Stomach (tissue), 9 donors: Measurements from ENCODE around the gene MAP4K1. TPM values are rescaled to one million over a fixed set of nuclear protein-coding genes. Genes with fewer than 3 reads are reported as not detected.
A peak's percentile ranks its signal among the peaks of the same experiment; 100 is the strongest.

Source experiments
- DNase-seq, 2 donors: peaks; one replicate each; pipeline versions ENCODE4 v3.0.0 to v3.0.0-alpha.2; 2013 to 2019
- H3K27ac ChIP-seq, 5 donors: fragments of 200-600 bp in 4 of 5; sonication (generic) in 4 of 5; one replicate each; pipeline ENCODE4 v1.5.1; 2013 to 2019; ENCODE audit warnings: mild to moderate bottlenecking in 1 of 5, moderate library complexity in 1 of 5
- H3K27me3 ChIP-seq, 3 donors: fragments of 200-600 bp; sonication (generic); one replicate each; pipeline ENCODE4 v1.5.1; 2017 to 2019; ENCODE audit warnings: mixed run types in 1 of 3
- H3K36me3 ChIP-seq, 4 donors: fragments of 200-600 bp; sonication (generic); 1 replicate in 3 of 4; 2 replicates in 1 of 4; pipeline ENCODE4 v1.5.1; 2016 to 2019
- H3K4me1 ChIP-seq, 4 donors: fragments of 200-600 bp; sonication (generic); one replicate each; pipeline ENCODE4 v1.5.1; 2016 to 2019
- H3K4me3 ChIP-seq, 4 donors: fragments of 200-600 bp; sonication (generic) in 3 of 4; one replicate each; pipeline ENCODE4 v1.5.1; 2016 to 2019; ENCODE audit warnings: mild to moderate bottlenecking in 1 of 4
- H3K9me3 ChIP-seq, 4 donors: fragments of 200-600 bp; sonication (generic); one replicate each; pipeline ENCODE4 v1.5.1; 2016 to 2019
- CTCF ChIP-seq, 7 experiments: fragments of 450-650 bp in 4 of 7; fragments of 200-600 bp in 3 of 7; sonication (generic) in 3 of 7; IDR thresholded peaks; one replicate each; pipeline ENCODE4 v1.5.1; 2016 to 2019; ENCODE audit warnings: antibody characterized with exemption in 7 of 7, control low read depth in 2 of 7, mild to moderate bottlenecking in 1 of 7
- EP300 ChIP-seq: sonication (generic); formaldehyde crosslinking; IDR thresholded peaks from one replicate; pipeline ENCODE4 v1.6.1; 2017; ENCODE audit warnings: antibody characterized with exemption
- POLR2A ChIP-seq, 4 donors: fragments of 450-650 bp; IDR thresholded peaks; one replicate each; pipeline ENCODE4 v1.6.1; 2016; ENCODE audit warnings: antibody characterized with exemption in 4 of 4, control low read depth in 2 of 4, mild to moderate bottlenecking in 1 of 4, moderate library complexity in 1 of 4
- POLR2AphosphoS5 ChIP-seq, 3 donors: sonication (generic); formaldehyde crosslinking; IDR thresholded peaks; one replicate each; pipeline ENCODE4 v1.6.1; 2016; ENCODE audit warnings: antibody characterized with exemption in 3 of 3
- WGBS, 5 donors: extraction: QIAGEN DNeasy Blood & Tissue Kit in 3 of 5; methylation state at CpG; one replicate each; pipeline versions ENCODE4 v1.1.5 to v1.1.7; 2013 to 2018; 5-methylcytosine and 5-hydroxymethylcytosine counted together
- intact Hi-C: fragments of 100-400 bp; cut with DNase I; formaldehyde crosslinking; loops from one replicate; pipeline ENCODE4 v1.15.1; 2023; ENCODE audit warnings: low total_unique reads
- polyA plus RNA-seq, 3 donors: library from polyadenylated mRNA; stranded (reverse); fragments of 200-250 nt; gene quantifications; one replicate each; pipeline ENCODE4 v1.2.3, GENCODE V29; 2013
- total RNA-seq, 5 donors: library from RNA; depleted of rRNA; stranded (reverse); fragments of >200 nt; gene quantifications; one replicate each; pipeline versions ENCODE4 v1.1.0 to v1.2.3, GENCODE V29; 2014 to 2016
- donor health status: healthy with polysubstance abuse.
- donor health status: Bipolar disorder and iron deficiency.
- donor health status: healthy.

The MAP4K1 gene
- total and polyA plus RNA-seq, 8 donors, result 1.2 to 12.9 (median 5.0) TPM; not detected in 1

GRCh38 chr19:38639679-38640078, 21.9 kb upstream of the MAP4K1 start:
- no peak overlapping the region for H3K4me3 ChIP-seq
- H3K27me3 ChIP-seq, result no peaks in the 10 kb centered on the region
- TF ChIP-seq POLR2AphosphoS5 (IDR thresholded peaks at IDR 0.05) (no peak), POLR2A (IDR thresholded peaks at IDR 0.05) (no peak), EP300 (no peak), CTCF (IDR thresholded peaks at IDR 0.05) (no peak)
- peak overlapping the region in 1 of 5 donors; percentile 14 for H3K27ac ChIP-seq
- H3K36me3 ChIP-seq, result peaks cover 7 to 33% (median 29%) of the 10 kb centered on the region in 4 donors
- no peaks in the 10 kb centered on the region for H3K9me3 ChIP-seq
- intact Hi-C loops, result no loop called here
- DNase-seq, result no peak
- peaks cover 9 to 28% (median 16%) of the 10 kb centered on the region in 4 donors for H3K4me1 ChIP-seq
- WGBS, 5 donors, result 84 to 94% (median 90%) methylated on average over 2 of the region's 2 CpGs

GRCh38 chr19:38638461-38638860, 20.7 kb upstream of the MAP4K1 start:
- Histone ChIP-seq H3K36me3 (peaks cover 7 to 36% (median 32%) of the 10 kb centered on the region in 4 donors), H3K27ac (no peak overlapping the region), H3K4me3 (no peak overlapping the region), H3K9me3 (no peaks in the 10 kb centered on the region), H3K27me3 (no peaks in the 10 kb centered on the region), H3K4me1 (peaks cover 9 to 31% (median 18%) of the 10 kb centered on the region in 4 donors)
- WGBS, 5 donors, result 94 to 100% (median 98%) methylated on average over 3 of the region's 3 CpGs
- intact Hi-C loops, result no loop called here
- DNase-seq, result no peak
- no peak for TF ChIP-seq CTCF (IDR thresholded peaks at IDR 0.05)
- TF ChIP-seq EP300, result no peak
- TF ChIP-seq POLR2AphosphoS5 (IDR thresholded peaks at IDR 0.05), result no peak
- no peak for TF ChIP-seq POLR2A (IDR thresholded peaks at IDR 0.05)

GRCh38 chr19:38635483-38636399, 18.0 kb upstream of the MAP4K1 start:
- H3K36me3 ChIP-seq, result peaks cover 21 to 63% (median 59%) of the 10 kb centered on the region in 4 donors
- 77 to 87% (median 83%) methylated on average over 16 to 17 of the region's 17 CpGs for WGBS, 5 donors
- H3K4me1 ChIP-seq, result peaks cover 9 to 31% (median 18%) of the 10 kb centered on the region in 4 donors
- TF ChIP-seq POLR2AphosphoS5 (IDR thresholded peaks at IDR 0.05) (no peak), EP300 (no peak), CTCF (IDR thresholded peaks at IDR 0.05) (no peak), POLR2A (IDR thresholded peaks at IDR 0.05) (no peak)
- intact Hi-C loops, result no loop called here
- H3K9me3 ChIP-seq, result no peaks in the 10 kb centered on the region
- peak overlapping the region in 4 of 5 donors; percentile 48 to 72 (median 62) for H3K27ac ChIP-seq
- no peaks in the 10 kb centered on the region for H3K27me3 ChIP-seq
- DNase-seq, result no peak
- H3K4me3 ChIP-seq, result no peak overlapping the region

GRCh38 chr19:38634757-38635482, 17.2 kb upstream of the MAP4K1 start:
- H3K9me3 ChIP-seq, result no peaks in the 10 kb centered on the region
- H3K27me3 ChIP-seq, result no peaks in the 10 kb centered on the region
- H3K4me1 ChIP-seq, result peaks cover 9 to 31% (median 18%) of the 10 kb centered on the region in 4 donors
- H3K36me3 ChIP-seq, result peaks cover 28 to 71% (median 67%) of the 10 kb centered on the region in 4 donors
- TF ChIP-seq POLR2A (IDR thresholded peaks at IDR 0.05), result no peak
- peak in 5 of 7 experiments; percentile 89 to 96 (median 95) for TF ChIP-seq CTCF (IDR thresholded peaks at IDR 0.05)
- no peak for TF ChIP-seq EP300
- peak in 2 of 3 donors; percentile 19 to 54 for TF ChIP-seq POLR2AphosphoS5 (IDR thresholded peaks at IDR 0.05)
- peak overlapping the region in 3 of 5 donors; percentile 11 to 52 (median 48) for H3K27ac ChIP-seq
- DNase-seq, result peak; percentile 83 to 89
- intact Hi-C loops, result no loop called here
- H3K4me3 ChIP-seq, result no peak overlapping the region
- WGBS, 5 donors, result 65 to 72% (median 69%) methylated on average over 17 of the region's 17 CpGs
